GM21515 (cell line): ENCODE data around the gene JMJD4.
A peak's percentile ranks its signal among the peaks of the same experiment; 100 is the strongest.
"Not testable (repeated sequence)": the region's sequence is repeated elsewhere in the genome, so short reads cannot be mapped to it uniquely, and the experiment has no call there.

ENCODE experiments used
- ATAC-seq: cut with Tn5 transposase; IDR thresholded peaks from one replicate; pipeline ENCODE4 v1.9.1; 2021; ENCODE audit not compliant: unreplicated experiment

Gene JMJD4

DNA sequence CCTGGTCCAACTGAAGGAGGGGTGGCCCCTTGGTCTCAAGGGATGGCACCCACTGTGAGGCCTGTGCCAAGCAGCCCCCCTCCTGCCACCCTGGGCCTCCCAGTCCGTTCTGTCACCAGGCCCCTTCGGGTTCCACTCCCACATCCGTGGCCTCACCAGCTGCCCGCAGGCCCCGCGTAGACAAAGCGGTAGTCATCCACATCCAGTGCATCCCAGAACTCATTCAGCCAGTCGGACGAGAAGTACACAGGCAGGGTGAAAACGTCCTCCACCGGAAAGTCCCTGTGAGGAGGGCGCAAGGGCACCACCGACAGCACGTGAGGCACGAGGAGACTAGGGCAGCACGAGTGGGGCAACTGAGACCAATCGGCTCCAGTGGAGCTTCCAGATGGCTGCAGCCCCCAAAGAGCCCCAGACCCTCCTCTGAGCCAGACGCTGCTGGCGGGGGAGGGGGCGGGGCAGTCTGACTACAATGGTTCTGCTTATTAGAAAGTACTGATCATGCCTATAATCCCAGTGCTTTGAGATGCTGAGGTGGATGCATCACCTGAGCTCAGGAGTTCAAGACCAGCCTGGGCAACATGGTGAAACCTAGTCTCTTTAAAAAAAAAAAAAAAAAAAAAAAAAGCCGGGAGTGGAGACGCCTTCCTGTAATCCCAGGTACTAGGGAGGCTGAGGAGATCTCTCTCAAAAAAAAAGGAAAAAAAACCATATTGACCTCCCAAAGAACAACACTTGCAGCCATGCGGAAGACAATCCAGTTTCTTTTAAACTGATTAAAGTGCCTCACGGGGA lies 1.2 kb downstream of the JMJD4 start:
- ATAC-seq, result no peak

DNA sequence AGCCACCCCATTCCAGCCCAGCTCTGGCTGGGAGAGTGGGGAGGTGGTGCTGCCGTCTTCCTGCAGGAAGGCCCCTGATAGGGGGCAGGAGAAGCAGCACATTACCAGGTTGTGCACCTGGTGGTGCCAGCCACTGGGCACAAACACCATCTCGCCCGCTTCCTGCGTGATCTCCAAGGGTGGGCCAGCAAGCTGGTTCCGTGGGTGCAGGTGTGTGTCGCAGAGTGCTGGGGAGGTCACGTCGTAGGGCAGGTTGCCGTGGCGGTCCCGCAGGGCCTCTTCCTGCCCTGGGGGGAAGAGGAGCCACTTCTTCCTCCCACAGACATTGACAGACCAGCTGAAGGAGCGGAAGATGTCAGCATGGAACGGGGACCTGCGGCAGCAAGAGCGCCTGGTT lies 1.8 kb downstream of the JMJD4 start:
- ATAC-seq, result no peak

DNA sequence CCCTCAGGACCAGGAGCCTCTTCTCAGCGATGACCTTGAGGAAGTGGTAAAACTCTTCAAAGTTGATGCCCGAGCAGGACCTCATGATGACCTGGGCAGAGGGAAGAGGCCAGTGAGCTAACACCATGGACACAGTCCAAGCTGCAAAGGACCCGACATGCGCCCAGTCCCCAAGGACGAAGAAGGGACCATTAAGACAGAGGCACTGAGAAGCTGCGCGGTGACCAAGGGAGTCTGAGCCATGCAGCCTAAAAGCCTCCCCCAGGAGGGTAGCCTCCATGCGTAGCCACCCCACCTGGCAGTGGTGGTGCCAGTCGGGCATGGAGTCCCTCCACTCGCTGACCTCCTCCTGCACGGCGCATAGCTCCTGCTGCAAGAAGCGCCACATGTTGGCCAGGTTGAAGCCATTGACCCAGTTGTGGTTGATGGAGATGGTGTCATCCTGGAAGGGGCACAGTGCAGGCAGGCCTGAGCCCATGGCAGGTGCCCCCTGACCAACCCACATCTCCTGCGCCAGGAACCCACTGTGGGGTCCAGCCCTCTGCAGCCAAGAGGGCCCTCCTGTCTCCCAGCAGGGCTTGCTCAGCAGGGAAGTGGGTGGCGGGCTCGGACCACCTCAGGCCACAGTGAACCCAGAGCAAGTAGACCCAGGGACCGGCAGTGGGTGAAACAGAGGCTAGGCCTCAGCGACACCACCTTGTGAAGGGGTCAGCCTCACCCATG lies 2.4 kb downstream of the JMJD4 start:
- ATAC-seq, result no peak

DNA sequence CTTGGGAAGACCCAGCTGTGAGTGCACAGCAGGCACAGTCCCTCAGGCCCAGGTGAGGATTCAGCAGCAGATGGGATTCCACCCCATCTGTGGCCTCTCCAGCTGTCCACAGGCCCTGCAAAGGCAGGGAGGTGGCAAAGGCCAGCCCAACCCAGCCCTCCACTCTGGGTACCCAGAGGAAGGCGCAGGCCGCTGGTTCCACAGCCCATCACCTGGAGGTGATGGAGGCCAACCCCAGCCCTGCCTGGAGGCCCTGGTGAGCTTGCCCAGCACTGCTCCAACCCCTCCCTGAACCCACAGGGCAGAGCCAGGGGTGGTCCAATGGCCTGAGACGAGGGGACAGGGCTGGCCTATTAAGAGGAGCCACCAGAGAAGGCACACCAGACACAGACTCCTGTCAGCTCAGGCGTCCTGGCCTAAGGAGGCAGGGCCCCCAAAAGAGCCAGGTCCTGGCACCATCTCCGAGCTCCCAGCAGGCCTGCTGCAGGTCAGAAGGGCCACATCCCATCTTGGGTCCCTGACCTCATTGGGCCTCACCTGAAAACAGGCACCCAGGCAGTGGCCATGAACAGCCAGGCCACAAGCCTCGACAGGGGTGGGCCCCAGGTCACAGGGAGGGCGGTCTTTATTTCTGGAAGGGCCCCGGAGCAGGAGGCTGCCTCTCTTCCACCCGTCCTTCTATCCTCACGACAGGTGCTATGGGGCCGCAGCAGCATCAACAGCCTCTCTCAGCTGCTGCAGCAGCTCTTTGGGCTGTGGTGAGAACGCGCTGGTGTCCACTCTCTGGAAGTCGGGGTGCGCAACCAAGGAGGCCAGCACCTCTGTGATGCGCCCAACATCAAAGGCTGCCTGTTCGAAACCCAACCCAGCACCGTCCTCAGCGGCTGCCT lies 3.2 kb downstream of the JMJD4 start:
- no peak for ATAC-seq

DNA sequence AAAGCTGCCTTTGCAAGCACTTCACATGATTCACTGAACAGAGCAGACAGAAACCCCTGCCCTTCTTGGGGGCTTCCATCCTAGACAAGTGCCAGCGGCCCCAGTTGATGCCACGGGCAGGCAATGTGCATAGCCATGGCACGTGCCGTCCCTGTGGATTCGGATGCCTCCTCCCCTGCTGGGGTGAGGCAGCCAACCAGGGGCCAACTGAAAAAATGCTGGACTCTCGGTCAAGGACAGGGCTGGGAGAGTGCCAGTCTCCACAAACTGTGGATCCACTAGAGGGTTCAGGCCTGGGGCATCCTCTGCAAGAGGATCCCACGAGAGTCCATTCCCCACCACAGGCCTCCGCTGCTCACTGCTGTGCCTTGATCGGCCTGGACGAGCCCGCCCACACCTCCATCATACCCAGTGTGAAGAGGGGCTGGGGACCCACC lies 3.8 kb downstream of the JMJD4 start:
- no peak for ATAC-seq

DNA sequence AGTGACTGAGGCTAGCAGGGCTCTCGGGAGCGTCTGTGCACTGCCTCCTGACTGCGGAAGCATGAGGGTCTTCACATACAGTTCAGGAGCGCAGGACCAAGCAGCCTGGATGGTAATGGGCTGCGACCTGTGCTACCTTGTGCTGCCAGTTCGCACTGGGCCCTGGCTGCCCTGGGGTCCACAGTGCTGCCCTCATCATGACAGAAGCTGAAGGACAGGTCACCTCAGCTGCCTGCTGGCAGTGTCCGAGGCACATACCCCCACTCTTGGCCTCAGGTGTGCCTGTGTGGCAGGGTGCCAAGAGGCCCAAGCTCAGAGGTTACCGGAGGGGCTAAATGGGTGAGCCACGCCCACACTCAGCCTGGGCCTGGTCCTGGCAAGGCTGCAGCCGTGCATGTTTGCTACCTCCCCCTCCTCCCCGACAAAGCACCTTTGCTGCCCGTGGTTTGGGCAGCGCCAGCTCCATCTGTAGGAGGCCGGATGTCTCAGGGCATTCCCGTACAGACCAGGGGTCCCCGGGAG lies 4.4 kb downstream of the JMJD4 start:
- no peak for ATAC-seq

DNA sequence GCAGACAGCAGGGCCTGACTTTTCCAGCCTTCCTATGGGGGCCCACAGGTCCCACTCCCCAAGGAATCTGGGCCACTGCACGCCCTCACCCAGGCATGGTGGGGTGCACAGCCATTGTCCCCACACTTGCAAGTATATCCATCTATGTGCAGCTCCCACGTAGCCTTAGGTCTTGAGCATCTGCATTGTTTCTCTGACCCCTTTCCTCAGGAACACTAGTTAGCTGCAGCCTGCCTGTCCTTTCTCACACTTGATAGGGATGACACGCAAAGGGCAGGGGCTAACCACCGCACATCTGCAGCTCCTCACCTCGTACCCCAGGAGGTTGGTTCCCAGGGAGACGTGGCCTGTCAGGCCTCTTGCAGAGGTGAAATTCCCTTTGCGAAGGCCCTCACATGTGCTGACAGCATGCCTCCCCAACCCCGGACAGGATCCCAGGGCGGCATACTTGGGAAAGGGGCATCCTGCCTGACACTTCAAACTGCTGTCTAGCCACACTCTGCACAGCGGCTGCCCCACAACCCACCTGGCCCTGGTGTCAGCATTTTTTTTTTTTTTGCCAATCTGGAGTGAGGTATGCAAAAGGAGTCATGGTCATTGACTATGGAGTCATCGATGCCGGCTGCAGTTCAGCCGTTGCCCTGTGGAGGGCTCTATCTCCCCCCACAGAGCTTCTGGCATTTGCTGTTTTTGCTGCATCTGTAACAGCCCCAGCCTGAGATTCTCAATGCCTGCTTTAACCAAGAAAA lies 5.0 kb downstream of the JMJD4 start:
- ATAC-seq, result peak; percentile 28

DNA sequence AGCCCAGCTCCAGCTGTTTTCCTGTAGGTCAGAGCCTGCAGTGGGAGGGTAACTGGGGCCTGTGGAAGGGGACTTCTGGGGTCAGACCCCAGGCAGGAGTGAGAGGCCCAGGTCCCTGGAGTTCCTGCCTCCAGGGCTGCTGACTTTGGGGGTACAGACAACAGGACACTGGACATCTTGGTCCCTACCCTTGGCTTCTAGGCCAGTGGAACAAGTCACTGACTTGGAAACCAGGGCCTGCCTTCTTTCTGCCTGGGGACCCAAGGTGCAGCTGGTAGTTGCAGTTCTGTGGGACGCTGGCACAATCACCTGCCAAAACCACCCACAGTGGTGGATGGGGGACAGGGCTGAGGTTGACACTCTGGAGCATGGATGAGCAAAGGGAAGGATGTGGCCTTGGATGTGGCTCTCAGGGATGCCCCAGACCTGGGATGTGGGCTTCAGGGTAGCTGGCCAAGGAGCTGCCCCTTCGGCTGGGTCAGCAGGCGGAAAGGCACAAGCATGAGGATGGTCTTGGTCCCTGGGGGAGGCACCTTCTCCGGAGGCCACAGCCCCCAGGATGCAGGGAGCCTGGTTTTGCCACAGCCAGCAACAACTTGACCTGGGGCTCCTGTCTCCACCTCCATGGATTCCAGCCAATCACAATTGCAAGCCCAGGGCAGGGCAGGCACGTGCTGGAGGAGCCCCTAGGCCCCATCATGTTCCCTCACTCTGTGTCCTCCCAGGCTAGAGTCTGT lies 5.8 kb downstream of the JMJD4 start:
- ATAC-seq, result no peak

DNA sequence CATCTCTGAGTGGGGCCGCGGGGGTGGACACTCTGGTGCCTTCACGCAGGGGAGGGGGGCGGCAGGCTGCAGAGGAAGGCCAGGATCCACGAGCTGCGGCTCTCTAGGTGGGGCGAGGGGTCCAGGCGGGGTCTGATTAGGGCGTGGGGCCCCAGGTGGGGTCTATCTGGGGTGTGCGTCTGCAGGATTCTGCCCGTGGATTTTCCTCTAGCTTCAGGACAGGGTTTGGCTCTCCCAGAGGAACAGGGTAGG lies 6.3 kb downstream of the JMJD4 start:
- no peak for ATAC-seq

DNA sequence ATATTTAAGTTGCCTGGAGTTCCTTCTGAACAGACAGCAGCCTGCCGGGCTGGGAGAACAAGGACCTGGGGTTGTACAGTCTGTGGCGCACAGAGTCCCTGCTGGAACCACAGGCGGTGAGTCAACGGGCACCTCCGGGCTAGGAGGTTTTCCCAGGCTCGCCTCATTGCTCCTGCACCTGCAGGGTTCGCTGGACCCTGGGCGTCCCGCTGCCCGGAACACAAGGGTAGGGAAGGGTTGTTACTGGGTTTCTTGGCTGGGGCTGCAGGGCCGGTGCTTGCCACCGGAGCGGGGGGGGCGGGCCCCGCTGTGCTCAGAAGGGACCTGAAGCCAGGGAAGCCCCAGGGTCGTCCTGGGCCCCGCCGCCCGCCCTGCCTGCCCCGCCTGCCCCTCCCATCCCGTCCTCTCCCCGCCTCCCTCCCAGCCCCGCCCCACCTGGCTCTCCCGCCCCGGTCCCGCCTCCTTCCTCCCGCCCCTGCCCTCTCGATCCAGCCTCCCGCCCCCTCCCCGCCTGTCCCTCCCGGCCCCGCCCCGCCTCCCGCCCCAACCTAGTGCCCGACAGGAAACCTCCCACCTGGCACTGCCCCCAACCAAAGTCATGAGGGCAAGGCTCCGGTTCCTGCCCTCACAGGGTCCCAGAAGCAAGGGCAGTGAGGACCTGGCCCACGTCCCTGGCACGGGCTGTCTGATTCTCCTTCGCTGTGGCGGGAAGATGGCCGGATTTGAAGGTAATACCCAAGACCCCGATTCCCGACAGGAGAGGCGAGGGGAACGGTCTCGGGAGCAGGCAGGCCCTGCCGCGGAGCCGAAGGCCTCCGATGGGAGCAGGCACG lies 6.8 kb downstream of the JMJD4 start:
- no peak for ATAC-seq

DNA sequence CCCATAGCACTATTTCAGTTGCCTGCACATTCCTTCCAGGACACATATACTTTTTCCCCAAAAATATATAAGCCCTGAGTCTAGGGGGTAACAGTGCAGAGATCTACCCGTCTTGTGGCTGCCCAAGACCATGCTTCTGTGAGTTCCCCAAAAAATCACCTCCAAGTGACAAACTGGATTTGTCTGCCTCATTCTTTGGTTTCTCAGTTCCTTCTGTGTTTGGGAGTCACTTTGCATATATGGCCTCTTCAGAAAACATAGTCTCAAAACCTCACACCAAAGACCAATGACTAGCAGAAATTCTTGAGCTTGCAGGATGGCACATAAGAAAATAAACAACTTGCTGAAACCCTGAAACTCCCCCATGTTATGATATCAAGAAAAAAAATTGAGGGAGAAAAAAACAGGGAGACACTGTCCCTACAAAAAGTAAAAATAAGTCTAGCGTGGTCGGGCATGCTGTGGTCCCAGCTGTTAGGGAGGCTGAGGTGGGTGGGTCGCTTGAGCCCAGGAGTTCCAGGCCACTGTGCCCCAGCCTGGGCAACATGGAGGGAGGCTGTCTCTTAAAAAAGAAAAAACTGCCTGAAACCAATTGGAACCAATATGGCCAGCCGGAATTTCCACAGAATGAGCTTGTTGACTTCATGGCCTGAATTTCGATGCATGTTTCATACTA lies 8.0 kb downstream of the JMJD4 start:
- no peak for ATAC-seq

DNA sequence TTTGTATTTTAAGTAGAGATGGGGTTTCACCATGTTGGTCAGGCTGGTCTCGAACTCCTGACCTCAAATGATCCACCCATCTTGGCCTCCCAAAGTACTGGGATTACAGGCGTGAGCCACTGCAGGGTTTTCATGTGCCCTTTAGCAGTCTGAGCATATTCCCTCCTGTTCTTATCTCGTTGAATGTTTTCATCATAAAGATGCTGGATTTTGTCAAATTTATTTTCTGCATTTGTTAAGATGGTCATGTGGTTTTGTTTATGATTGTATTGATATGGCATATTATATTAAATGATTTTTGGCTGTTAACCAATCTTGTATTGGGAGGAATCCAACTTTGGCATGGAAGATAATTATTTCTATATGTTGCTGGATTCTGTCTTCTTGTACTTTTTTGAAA lies 8.8 kb downstream of the JMJD4 start:
- ATAC-seq, result no peak

DNA sequence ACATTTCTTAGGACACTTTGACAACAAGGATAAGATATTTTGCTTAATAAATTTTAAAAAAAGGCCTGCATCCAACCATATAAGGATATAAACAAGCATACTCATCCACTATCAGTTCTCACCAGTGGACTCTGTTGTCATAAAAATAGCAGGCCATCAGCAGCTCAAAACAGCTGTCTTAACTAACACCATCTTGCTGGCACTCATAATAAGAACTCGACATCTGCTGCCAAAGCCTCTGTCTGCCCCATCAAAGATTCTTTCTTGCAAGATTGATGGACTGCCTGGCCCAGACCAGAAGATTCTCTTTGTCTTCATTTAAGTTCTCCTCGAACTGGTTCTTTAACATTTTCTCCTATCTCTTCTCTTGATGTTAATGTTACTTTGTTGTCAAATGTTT lies 10.1 kb downstream of the JMJD4 start:
- no peak for ATAC-seq

DNA sequence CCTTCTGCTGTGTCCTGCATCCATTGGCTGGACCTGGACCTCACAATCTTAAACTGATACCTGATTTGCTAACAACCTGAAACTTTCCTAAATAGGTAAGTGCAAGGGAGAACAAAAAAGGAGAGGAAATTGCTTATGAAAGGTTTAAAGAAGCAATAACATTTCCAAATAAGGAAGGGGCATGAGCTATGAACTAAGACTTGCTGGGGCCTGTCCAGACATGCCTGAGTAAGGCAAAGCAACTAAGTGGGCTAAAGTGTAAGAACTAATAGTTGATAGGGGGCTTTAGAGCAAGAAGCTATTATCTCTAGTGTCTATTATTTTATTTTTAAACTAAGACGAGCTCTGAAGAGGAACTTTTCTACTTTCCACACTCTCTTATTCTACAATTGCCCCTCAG lies 11.6 kb downstream of the JMJD4 start:
- ATAC-seq, result no peak

DNA sequence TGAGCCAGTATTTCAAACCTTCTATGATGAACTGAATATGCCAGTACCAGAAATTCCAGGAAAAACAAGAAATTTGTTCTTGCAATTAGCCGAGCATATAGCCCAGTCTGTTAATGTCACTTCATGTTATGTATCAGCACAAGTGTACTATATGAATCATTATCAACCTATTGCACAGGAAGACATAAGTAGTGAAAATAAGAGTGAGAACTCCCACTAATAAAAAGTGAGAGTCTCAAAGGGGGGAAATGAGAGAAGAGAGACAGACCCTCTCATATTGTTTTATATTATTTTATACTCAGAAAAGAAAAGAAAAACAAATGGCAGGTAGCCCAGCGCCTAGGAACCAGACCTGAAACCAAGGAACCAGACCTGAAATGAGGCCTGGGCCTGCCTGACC lies 16.2 kb downstream of the JMJD4 start:
- ATAC-seq, result no peak

DNA sequence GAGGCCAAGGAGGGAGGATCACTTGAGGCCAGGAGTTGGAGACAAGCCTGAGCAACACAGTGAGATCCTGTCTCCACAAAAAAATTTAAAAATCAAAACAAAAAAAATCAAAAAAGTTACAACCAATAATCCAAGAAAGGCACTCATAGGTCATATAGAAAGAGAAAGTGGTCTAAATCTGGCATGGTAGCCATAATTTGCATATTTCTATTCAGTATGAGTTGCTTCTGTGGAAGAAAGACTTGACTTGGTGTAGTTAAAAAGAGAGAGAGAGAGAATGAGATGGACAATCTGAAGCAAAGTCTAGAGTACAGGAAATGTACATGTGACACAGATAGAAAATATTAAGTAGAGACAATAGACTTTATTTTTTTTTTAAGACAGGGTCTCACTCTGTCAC lies 22.5 kb downstream of the JMJD4 start:
- no peak for ATAC-seq

DNA sequence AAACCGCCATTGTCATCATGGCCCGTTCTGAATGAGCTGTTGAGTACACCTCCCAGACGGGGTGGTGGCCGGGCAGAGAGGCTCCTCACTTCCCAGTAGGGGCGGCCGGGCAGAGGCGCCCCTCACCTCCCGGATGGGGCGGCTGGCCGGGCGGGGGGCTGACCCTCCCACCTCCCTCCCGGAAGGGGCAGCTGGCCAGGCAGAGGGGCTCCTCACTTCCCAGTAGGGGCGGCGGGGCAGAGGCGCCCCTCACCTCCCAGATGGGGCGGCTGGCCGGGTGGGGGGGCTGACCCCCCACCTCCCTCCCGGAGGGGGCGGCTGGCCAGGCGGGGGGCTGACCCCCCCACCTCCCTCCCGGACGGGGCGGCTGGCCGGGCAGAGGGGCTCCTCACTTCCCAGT lies 24.6 kb downstream of the JMJD4 start:
- not testable (repeated sequence) for ATAC-seq

DNA sequence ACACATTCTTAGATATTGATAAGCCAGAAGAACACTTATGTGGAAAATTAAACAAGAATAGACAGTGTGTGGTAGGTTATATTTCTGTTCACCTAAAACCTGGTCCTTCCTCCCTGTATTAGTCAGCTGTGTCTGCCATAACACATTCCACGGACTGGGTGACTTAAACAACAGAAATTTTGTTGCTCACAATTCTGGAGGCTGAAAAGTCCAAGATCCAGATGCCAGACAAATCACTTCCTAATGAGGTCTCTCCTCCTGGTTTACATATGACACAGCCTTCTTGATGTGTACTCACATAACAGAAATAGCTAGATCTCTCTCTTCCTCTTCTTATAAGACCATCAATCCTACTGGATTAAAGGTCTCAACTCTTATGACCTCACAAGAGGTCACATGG lies 25.7 kb downstream of the JMJD4 start:
- no peak for ATAC-seq

DNA sequence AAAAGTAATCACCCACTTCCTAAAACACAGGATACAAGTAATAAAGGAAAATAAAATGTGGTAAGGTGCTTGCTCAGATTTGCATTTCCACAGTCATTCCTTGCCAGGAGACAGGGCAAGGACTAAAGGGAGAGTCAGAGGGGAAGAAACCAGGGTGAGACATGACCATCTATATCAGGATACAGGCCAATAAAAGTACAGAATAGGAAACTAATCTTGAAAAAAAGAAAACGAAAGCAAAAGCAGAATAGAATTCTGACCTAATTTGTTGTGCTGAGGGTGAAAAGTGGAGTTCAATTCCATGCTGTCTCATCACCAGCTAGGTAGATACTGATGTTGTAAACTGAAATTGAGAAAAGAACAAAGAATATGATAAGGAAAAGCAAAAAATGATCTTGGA lies 27.3 kb downstream of the JMJD4 start:
- no peak for ATAC-seq
